Trophoblast cell (in vitro differentiated cells and primary cell): ENCODE measurements around the gene GCSAM.

ENCODE experiments used
- DNase-seq, 2 donors: peaks; one replicate each; pipeline ENCODE4 v3.0.0-alpha.2; 2016
- H2AFZ ChIP-seq: 2 replicates; pipeline ENCODE4 v1.6.1; 2013; ENCODE audit warnings: low read length, moderate library complexity, mild to moderate bottlenecking; ENCODE audit not compliant: insufficient read depth, poor library complexity
- H2AK5ac ChIP-seq: 2 replicates; pipeline ENCODE4 v1.6.1; 2013; ENCODE audit warnings: mild to moderate bottlenecking, low read length
- H2BK120ac ChIP-seq: 2 replicates; pipeline ENCODE4 v1.6.1; 2013; ENCODE audit warnings: low read length, mild to moderate bottlenecking, moderate library complexity; ENCODE audit not compliant: insufficient read depth, poor library complexity
- H2BK12ac ChIP-seq: 2 replicates; pipeline ENCODE4 v1.6.1; 2013; ENCODE audit warnings: mild to moderate bottlenecking, low read length, moderate library complexity
- H2BK5ac ChIP-seq: 2 replicates; pipeline ENCODE4 v1.6.1; 2013; ENCODE audit warnings: low read length, low read depth, moderate library complexity, mild to moderate bottlenecking; ENCODE audit not compliant: poor library complexity
- H3K14ac ChIP-seq: 2 replicates; pipeline ENCODE4 v1.6.1; 2013; ENCODE audit warnings: mild to moderate bottlenecking, low read length
- H3K18ac ChIP-seq: 2 replicates; pipeline ENCODE4 v1.6.1; 2013; ENCODE audit warnings: mild to moderate bottlenecking, low read length
- H3K23ac ChIP-seq: 2 replicates; pipeline ENCODE4 v1.6.1; 2013; ENCODE audit warnings: low read length
- H3K27ac ChIP-seq: 2 replicates; pipeline ENCODE4 v1.5.1; 2013; ENCODE audit warnings: low read depth, mild to moderate bottlenecking, inconsistent platforms, low read length, moderate library complexity
- H3K27me3 ChIP-seq: 2 replicates; pipeline ENCODE4 v1.6.1; 2013; ENCODE audit warnings: inconsistent platforms, mild to moderate bottlenecking, low read length, moderate library complexity; ENCODE audit not compliant: insufficient read depth
- H3K36me3 ChIP-seq, 2 experiments: 1 replicate in 1 of 2; 2 replicates in 1 of 2; pipeline ENCODE4 v1.6.1; 2013; ENCODE audit warnings: low read length in 2 of 2, mild to moderate bottlenecking in 2 of 2, moderate library complexity in 1 of 2; ENCODE audit not compliant: insufficient read depth in 2 of 2, control insufficient read depth in 1 of 2
- H3K4ac ChIP-seq: 2 replicates; pipeline ENCODE4 v1.6.1; 2013; ENCODE audit warnings: low read depth, mild to moderate bottlenecking, low read length, moderate library complexity
- H3K4me1 ChIP-seq, 2 experiments: 1 replicate in 1 of 2; 2 replicates in 1 of 2; pipeline ENCODE4 v1.6.1; 2013; ENCODE audit warnings: low read length in 2 of 2, mild to moderate bottlenecking in 2 of 2, moderate library complexity in 1 of 2; ENCODE audit not compliant: insufficient read depth in 2 of 2, control insufficient read depth in 1 of 2
- H3K4me2 ChIP-seq: 2 replicates; pipeline ENCODE4 v1.6.1; 2013; ENCODE audit warnings: inconsistent platforms, mild to moderate bottlenecking, low read length, moderate library complexity
- H3K4me3 ChIP-seq: 2 replicates; pipeline ENCODE4 v1.5.1; 2013; ENCODE audit warnings: mild to moderate bottlenecking, low read depth, low read length, inconsistent platforms
- H3K79me1 ChIP-seq: one replicate; pipeline ENCODE4 v1.6.1; 2013; ENCODE audit warnings: low read length
- H3K79me2 ChIP-seq: 2 replicates; pipeline ENCODE4 v1.6.1; 2013; ENCODE audit warnings: low read length, mild to moderate bottlenecking; ENCODE audit not compliant: control insufficient read depth, insufficient read depth, poor library complexity
- H3K9ac ChIP-seq: 2 replicates; pipeline ENCODE4 v1.6.1; 2013; ENCODE audit warnings: mild to moderate bottlenecking, low read length
- H3K9me3 ChIP-seq: 2 replicates; pipeline ENCODE4 v1.6.1; 2013; ENCODE audit warnings: low read depth, mild to moderate bottlenecking, control low read depth, inconsistent platforms, low read length; ENCODE audit not compliant: insufficient read depth
- H4K12ac ChIP-seq: 2 replicates; pipeline ENCODE4 v1.6.1; 2013; ENCODE audit warnings: low read depth, mild to moderate bottlenecking, low read length, moderate library complexity
- H4K8ac ChIP-seq: 2 replicates; pipeline ENCODE4 v1.6.1; 2013; ENCODE audit warnings: low read depth, mild to moderate bottlenecking, low read length, moderate library complexity
- H4K91ac ChIP-seq: one replicate; pipeline ENCODE4 v1.6.1; 2013; ENCODE audit warnings: low read depth, mild to moderate bottlenecking, low read length, moderate library complexity
- WGBS: extraction: QIAGEN DNeasy Blood & Tissue Kit; methylation state at CpG from one replicate; pipeline ENCODE4 v1.1.7; 2013; ENCODE audit warnings: missing lambda C conversion rate; ENCODE audit not compliant: insufficient read length, insufficient coverage; ENCODE audit errors: extremely low coverage; 5-methylcytosine and 5-hydroxymethylcytosine counted together

The GCSAM gene

DNA sequence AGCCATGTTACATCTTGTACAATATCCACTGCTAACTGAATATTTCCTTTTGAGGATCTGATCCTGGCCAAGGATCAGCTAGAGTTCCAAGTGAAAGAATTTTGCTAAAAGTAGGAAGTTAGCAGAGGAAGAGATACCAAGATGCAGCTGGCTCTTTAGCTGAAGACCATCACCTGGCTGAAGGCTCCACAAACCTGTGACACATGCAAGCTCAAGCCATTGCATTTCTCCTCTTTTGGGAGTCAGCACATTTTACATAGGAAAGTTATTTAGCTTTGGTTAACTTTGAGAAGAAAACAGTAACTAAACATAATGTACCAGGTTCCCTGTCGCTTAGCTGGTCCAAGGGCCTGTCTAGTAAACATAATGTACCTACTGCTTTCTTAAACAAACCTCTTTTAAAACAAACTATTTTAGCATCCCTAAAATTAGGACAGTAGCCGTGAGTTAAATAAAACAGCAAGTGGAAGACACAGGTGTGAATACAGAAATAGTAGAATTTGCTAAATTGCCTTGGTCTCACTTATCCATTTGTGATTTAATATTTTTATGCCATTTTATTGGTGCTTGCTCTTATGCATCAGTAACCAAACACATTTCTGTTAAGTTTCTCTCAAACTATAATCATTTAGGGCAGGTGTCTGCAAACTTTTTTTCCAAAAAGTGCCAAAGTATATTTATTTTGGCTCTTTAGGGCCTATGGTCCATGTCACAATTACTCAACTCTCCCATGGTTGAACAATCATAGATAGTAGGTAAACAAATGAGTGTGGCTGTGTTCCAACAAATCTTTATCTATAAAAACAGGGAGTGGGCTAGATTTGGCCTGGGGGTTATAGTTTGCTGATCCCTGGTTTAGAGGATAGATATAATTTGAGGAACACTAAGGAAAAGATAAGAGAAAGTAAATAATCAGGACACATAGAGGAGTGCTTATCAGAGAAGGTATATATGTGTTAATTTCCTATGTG lies 11.2 kb downstream of the GCSAM start:
- Histone ChIP-seq H2AFZ (no peak overlapping the region), H3K4ac (no peak overlapping the region), H3K4me3 (no peak overlapping the region), H3K4me1 (peaks cover 4 to 6% of the 10 kb centered on the region in 2 experiments), H2BK5ac (no peak overlapping the region), H3K79me2 (no peaks in the 10 kb centered on the region), H3K36me3 (peaks cover 4 to 10% of the 10 kb centered on the region in 2 experiments), H3K23ac (no peak overlapping the region), H3K27ac (no peak overlapping the region), H3K9me3 (no peaks in the 10 kb centered on the region), H3K79me1 (peaks cover 6% of the 10 kb centered on the region), H3K18ac (no peak overlapping the region), H4K8ac (no peak overlapping the region), H2BK120ac (no peak overlapping the region), H3K14ac (no peak overlapping the region), H3K27me3 (no peaks in the 10 kb centered on the region), H2BK12ac (no peak overlapping the region), H3K9ac (no peak overlapping the region), H2AK5ac (no peak overlapping the region), H4K12ac (no peak overlapping the region), H3K4me2 (no peak overlapping the region), H4K91ac (no peak overlapping the region)
- DNase-seq, result no peak
- WGBS, result no CpG with 5 or more reads among the region's 2 CpGs

DNA sequence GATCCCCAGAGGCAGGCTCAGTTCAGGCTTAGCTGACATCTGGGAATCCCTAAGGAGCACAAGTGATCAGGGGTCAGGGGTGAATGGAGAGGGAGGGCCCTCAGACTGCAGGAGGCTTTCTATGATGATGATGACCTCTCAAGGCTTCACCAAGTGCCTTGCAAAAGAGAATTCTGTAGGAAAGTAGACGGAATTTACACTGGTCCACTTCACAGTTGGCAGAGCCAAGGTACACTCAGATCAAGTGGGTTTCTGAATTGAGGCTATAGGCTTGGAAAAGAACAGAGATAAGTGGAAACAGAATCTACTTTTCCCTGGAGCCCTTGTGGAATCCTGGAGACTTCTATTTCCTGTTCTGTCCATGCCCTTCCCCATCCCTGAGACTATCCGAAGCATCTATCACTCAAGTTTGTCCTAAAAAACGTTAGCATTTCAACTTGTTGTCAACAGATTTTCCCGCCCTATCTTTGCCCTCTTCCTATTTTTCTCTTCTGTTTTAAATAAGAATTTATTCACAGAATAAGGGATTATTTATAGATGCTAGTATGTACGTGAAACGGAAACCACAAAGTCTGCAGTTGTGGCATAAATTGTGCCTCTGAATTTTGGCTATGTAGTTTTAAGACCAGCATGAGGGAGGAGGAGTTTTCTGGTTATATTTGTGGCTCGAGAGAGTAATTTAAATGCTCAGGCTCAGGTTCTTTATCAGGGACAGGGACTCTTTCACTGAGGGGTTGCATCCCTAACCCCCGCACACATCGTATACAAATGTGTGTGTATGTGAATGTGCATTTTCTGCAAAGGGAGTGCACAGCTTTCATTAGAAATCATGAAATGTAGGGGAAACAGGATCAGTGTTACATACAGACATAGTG lies 12.8 kb downstream of the GCSAM start:
- no peak overlapping the region for H3K14ac ChIP-seq
- no peak overlapping the region for H3K4me3 ChIP-seq
- no peak overlapping the region for H2BK120ac ChIP-seq
- H3K9ac ChIP-seq, result no peak overlapping the region
- no peaks in the 10 kb centered on the region for H3K79me2 ChIP-seq
- no peaks in the 10 kb centered on the region for H3K4me1 ChIP-seq
- no peak overlapping the region for H3K18ac ChIP-seq
- H3K36me3 ChIP-seq, result peaks cover 7 to 13% of the 10 kb centered on the region in 2 experiments
- no peak overlapping the region for H3K4me2 ChIP-seq
- H2AK5ac ChIP-seq, result no peak overlapping the region
- no CpG with 5 or more reads among the region's 9 CpGs for WGBS
- no peak overlapping the region for H2AFZ ChIP-seq
- no peak overlapping the region for H2BK5ac ChIP-seq
- H2BK12ac ChIP-seq, result no peak overlapping the region
- no peaks in the 10 kb centered on the region for H3K9me3 ChIP-seq
- no peak for DNase-seq
- no peak overlapping the region for H4K12ac ChIP-seq
- no peak overlapping the region for H3K23ac ChIP-seq
- no peaks in the 10 kb centered on the region for H3K27me3 ChIP-seq
- no peak overlapping the region for H3K4ac ChIP-seq
- no peak overlapping the region for H4K8ac ChIP-seq
- H3K79me1 ChIP-seq, result peaks cover under 1% of the 10 kb centered on the region
- H3K27ac ChIP-seq, result no peak overlapping the region
- no peak overlapping the region for H4K91ac ChIP-seq

DNA sequence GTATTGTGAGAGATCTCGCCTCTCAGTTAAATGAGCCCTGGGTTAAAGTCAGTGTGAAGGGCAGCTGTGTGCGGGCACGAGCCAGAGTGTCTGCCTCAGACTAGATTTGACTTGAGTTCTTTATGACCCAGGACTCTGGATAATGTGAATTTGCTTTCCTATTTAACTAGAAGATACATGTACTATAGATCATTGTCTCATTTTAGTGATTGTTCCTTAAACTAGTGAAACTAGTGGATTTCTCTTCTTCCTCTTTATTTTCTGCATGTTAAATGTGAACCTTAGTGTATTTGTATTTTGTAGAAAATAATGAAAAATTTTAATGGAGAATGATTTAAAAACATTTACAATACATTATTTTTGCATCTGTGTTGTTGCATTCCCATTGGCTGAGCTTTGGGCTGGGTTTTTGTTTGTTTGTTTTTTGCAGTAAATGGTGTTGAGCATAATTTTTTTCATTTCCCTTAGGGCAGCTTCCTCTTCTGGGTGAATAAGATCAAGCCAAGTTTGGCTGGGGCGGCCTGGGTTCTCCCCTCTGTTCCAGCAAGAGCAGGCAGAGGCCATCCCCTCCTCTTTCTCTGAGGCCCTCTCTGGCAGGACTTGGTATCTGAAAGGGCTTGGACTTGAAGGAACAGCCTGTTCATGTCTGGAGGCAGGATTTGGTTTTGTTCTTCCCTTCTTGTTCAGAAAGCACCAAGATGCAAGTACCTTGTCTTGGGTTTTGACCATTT lies 15.0 kb downstream of the GCSAM start:
- no peak overlapping the region for H2AFZ ChIP-seq
- H3K27ac ChIP-seq, result no peak overlapping the region
- H3K4ac ChIP-seq, result no peak overlapping the region
- H2AK5ac ChIP-seq, result no peak overlapping the region
- no peak overlapping the region for H3K18ac ChIP-seq
- no peak overlapping the region for H2BK120ac ChIP-seq
- H3K36me3 ChIP-seq, result peaks cover 7 to 12% of the 10 kb centered on the region in 2 experiments
- H3K79me1 ChIP-seq, result no peaks in the 10 kb centered on the region
- no peak overlapping the region for H4K12ac ChIP-seq
- H4K8ac ChIP-seq, result no peak overlapping the region
- H3K9ac ChIP-seq, result no peak overlapping the region
- no CpG with 5 or more reads among the region's 4 CpGs for WGBS
- no peaks in the 10 kb centered on the region for H3K9me3 ChIP-seq
- no peaks in the 10 kb centered on the region for H3K79me2 ChIP-seq
- H3K4me1 ChIP-seq, result no peaks in the 10 kb centered on the region
- no peak overlapping the region for H4K91ac ChIP-seq
- no peak overlapping the region for H3K23ac ChIP-seq
- H2BK12ac ChIP-seq, result no peak overlapping the region
- no peak overlapping the region for H3K4me3 ChIP-seq
- DNase-seq, result no peak
- H3K14ac ChIP-seq, result no peak overlapping the region
- H2BK5ac ChIP-seq, result no peak overlapping the region
- H3K4me2 ChIP-seq, result no peak overlapping the region
- no peaks in the 10 kb centered on the region for H3K27me3 ChIP-seq

DNA sequence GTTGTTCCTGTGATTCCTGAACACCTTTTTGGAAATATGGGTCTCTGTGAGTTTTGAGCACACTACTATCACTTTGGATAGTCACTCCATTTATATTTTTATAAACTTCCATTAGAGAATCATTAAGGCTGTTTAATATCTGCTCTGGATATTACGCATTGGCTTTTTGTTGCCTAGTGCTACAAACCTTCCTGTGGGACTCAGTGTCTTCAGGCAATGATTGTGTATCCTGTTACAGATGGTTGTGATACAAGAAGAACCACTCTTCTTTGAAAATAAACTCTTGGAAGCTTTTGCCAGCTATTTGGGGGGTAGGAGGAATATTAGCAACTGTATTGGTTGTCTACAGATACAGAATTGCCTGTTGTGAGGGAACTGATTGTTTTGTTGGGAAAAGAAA lies 15.6 kb downstream of the GCSAM start:
- Histone ChIP-seq H3K23ac (no peak overlapping the region), H3K79me1 (no peaks in the 10 kb centered on the region), H2AFZ (no peak overlapping the region), H3K14ac (no peak overlapping the region), H3K4ac (no peak overlapping the region), H3K79me2 (no peaks in the 10 kb centered on the region), H2BK120ac (no peak overlapping the region), H3K27me3 (no peaks in the 10 kb centered on the region), H2BK5ac (no peak overlapping the region), H3K4me3 (no peak overlapping the region), H2AK5ac (no peak overlapping the region), H3K9me3 (no peaks in the 10 kb centered on the region), H3K4me1 (no peaks in the 10 kb centered on the region), H3K4me2 (no peak overlapping the region), H2BK12ac (no peak overlapping the region), H3K27ac (no peak overlapping the region), H3K36me3 (peaks cover 7 to 15% of the 10 kb centered on the region in 2 experiments), H4K8ac (no peak overlapping the region), H3K9ac (no peak overlapping the region), H3K18ac (no peak overlapping the region), H4K91ac (no peak overlapping the region), H4K12ac (no peak overlapping the region)
- DNase-seq, result no peak
- no CpG with 5 or more reads among the region's 1 CpG for WGBS
